ENCODE data around the gene DBNDD2.

DBNDD2 gene, protein sequence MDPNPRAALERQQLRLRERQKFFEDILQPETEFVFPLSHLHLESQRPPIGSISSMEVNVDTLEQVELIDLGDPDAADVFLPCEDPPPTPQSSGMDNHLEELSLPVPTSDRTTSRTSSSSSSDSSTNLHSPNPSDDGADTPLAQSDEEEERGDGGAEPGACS

GRCh38 chr20:45407783-45408645, at the start of gene DBNDD2:
Gene DBNDD2, plus strand, starts transcription at chr20:45408289. Its CDS starts 179 bp downstream, at chr20:45408468.
- DNase-seq: no peak

DNA sequence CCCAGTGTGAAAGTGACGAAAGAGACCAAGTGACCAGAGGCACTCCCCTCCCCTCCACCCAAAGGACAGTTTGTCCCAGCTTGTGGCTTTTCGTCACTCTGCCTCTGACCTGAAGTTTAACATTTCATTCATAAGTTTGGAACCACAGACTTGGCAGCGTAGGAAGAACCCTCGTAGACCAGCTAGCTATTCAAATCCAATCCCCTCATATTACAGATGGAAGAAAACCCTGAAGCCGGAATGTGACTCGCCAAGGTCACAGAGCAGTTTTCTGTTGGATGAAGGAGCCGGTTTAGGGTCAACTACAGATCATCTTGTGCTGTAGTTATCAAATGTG, 49.1 kb upstream of the DBNDD2 start:
- DNase-seq: no peak

DNA sequence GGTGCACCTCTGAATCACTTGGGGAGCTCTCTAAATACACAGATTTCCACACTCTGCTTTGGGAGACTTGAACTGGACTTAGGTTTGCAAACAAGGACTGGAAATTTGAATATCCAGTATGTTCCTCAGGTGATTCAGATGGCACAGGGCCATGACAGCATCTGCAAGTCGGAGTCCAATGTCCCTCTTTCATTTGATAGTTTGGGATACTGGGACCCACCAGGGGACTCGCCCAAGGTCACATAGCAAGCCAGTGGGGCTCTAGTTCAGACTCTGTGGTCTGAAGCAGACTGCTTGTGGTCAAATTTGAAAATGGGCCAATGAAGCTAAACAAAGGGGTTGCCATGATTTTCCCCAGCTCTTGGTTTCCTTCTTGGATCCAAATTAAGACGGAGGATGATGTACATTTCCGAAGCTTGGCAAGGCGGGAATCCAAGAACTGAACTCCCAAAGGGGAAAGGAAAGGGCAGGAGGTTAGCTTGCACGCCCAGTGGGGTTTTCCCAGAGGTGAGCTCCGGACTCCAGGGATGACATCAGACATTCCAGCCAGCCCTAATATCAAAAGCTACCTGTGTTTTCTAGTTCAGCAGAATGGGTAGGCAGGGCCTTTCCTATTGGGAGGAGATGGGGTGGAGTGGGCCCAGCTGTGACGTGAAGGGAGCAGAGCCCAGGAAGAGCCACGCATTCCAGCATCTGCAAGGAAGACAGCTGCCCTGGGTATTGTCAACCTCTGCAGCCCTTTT, 48.5 kb upstream of the DBNDD2 start:
- no peak for DNase-seq

DNA sequence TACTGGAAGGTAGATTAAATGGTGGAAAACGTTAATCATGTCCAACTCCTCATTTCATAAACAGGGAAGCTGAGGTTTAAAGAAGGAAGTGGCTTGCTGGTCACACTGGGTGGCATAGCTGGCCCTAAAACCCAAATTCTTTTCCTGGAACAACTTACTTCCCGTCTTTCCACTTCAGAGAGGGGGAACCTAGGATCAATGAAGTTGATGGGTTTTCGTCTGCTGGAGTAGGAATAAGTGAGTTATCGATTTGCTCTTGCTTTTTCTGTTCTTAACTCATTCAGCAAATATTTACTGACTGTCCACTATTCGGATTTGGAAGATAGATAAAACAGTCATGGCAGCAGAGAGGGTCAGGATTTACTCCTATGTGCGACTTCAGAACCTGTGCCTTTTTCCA, 46.3 kb upstream of the DBNDD2 start:
- DNase-seq: no peak

DNA sequence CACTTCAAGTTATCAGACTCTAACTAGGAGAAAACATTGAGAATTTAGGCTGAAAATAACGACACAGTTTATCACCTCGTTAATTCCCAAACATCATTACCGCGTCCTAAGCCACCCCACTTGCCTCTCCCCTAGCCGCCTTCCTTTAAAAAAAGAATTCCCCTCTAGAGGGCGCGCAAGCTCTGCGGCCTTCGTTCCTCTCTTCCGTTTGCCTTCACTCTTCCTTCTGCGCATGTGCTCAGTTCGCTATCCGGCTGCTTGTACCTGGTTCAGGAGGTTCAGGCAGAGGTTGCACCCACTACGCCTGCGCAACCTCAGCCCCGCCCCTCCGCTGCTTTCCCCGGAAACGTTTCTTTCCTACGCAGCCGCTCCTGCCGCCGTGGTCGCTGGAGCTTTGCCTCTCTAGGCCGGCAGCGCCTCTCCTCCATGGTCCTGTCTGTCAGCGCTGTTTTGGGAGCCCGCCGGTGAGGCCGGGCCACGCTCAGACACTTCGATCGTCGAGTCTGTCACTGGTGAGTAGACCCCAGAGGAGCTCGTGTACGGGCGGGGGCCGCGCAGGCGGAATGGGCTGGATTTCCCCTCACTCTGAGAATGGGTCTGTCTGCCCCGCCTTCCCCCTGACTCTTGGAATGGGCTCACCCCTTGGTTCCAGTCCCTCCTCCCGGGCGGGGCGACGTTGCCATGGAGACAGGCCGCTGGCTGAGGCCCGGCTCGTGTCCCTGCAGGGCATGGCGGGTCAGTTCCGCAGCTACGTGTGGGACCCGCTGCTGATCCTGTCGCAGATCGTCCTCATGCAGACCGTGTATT, 45.1 kb upstream of the DBNDD2 start, which contains the start of gene SYS1:
TSS of gene SYS1 (plus strand) at position 353 of the 807 bp plus-strand sequence. CDS start at position 729, 376 bp downstream.
- peak; percentile 99 for DNase-seq

DNA sequence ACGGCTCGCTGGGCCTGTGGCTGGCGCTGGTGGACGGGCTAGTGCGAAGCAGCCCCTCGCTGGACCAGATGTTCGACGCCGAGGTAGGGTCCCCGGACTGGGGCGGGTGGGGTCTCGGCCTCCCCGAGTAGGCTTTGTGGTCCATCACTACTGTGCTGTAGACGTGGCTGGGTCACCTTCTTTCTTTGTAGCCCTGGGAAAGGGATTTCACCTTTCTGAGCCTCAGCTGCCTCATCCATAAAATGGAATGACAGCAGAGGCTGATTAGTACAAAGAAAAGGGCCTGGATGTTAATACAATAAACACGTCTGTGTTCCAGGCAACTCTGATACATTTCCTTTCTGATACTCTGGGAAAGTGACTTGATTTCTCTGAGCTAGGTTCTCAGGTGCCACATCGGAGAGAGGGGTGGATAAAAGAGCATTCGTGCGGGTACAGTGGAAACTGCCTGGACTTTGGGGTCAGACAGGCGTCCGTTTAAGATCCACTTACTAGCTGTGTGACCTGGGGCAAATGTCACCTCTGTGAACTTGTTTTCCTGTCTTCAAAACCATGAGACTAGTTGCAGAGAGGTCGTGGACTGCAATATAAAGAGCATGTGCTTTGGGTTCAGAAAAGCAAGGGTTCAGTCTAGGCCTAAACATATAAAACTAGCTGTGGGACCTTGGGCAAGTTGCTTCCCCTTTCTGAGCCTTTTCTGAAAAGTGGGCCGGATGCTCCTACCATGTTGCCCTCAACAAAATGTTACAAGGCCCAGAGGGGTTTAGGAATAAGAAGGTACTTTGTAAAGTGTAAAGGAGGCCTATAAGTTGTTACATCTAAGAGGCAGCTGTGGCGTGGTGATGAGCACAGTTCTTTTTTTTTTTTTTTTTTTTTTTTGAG, 44.2 kb upstream of the DBNDD2 start:
- no peak for DNase-seq

GRCh38 chr20:45365444-45365970, 42.6 kb upstream of the DBNDD2 start:
- no peak for DNase-seq

- DNase-seq: no peak
Observed at GRCh38 chr20:45366192-45366591, 41.9 kb upstream of the DBNDD2 start.

- DNase-seq: no peak
Observed at GRCh38 chr20:45366631-45367030, 41.5 kb upstream of the DBNDD2 start.

GRCh38 chr20:45367126-45367525, 41.0 kb upstream of the DBNDD2 start:
- DNase-seq: no peak

DNA sequence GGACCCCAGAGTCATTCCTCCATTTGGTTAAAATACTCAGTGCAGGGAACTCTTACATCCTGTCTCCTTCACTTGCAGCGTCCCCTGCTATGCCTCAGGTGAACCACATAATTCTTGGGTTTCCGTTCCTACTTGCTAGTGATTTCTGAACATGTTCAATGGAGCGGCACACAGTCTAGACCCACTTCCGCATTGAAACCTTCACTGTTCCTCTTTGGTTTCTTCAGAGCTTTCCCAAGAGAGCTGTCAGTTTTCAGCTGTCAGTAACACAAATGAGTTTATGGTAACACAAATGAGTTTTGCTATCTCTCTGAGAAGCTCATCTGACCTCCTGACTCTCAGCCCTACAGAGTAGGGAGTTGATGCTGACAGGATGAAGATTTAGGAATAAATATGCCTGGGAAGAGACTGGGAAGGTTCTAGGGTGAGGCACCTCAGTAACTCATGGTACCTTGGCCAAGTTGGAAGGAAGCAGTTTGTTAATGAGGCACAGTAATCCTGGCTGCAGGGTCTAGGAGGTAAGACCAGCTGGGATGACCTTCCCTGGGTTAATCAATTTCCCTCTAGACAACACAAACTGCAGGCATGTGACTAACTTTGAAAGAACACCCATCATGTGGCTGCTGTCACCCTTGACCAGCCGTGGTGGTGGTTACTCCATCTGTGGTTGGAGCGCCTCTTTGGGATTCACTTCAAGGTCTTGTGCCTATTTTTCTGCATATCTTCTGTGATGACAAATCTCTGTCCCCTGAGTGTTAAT, 39.7 kb upstream of the DBNDD2 start:
- peak; percentile 66 to 80 for DNase-seq

- DNase-seq: no peak
Observed at GRCh38 chr20:45370571-45371160, 37.4 kb upstream of the DBNDD2 start.

GRCh38 chr20:45372241-45372640, 35.8 kb upstream of the DBNDD2 start:
- no peak for DNase-seq

GRCh38 chr20:45372646-45373352, 35.3 kb upstream of the DBNDD2 start:
- no peak for DNase-seq

GRCh38 chr20:45373353-45374100, 34.6 kb upstream of the DBNDD2 start:
- peak; percentile 90 for DNase-seq

DNA sequence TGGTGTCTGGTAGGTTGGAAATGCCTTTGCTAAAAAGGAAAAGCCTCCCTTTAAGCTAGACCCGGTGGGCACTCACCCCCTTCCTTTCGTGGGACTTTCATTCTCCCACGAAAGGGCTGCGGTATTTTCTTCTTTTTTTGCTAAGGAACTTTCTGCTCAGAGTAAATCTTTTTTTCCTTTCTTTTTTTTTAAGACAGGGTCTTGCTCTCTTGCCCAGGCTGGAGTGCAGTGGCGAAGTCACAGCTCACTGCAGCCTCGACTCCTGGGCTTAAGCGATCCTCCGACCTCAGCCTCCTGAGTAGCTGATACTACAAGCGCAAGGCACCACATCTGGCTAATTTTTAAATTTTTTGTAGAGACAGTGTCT, 34.0 kb upstream of the DBNDD2 start:
- no peak for DNase-seq

GRCh38 chr20:45374966-45375365, 33.1 kb upstream of the DBNDD2 start:
- no peak for DNase-seq

- no peak for DNase-seq
Observed at GRCh38 chr20:45377269-45377668, 30.8 kb upstream of the DBNDD2 start.

DNA sequence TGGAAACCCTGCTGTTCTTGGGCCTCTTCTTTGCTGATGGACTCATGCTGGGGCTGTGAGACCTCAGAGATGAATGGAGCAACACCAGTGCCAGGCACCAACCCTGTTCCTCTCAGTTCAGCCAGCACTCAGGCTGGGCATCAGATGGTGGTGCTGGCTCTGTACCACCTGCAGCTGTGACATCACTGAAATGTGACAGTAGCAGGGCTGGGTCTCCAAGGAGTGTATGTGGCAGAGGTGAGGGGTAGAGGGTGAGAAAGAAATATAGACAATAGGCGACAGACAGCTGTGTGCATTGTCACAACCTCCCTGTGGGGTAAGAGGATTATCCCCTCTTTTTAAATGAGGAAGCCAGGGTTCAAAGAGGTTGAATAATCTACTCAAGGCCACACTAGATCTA, 29.9 kb upstream of the DBNDD2 start, which contains the start of gene TP53TG5:
TSS of gene TP53TG5 (minus strand) at position 135 of the 400 bp plus-strand sequence. CDS start at position 46, 89 bp downstream.
- DNase-seq: no peak

Measured in CD4-positive, alpha-beta T cell treated with Interleukin-4 for 1 hour (primary cell).